Epithelial cell of proximal tubule (primary cell): Measurements from ENCODE around the gene CD180. TPM values are rescaled to one million over a fixed set of nuclear protein-coding genes. Genes with fewer than 3 reads are reported as not detected.

Experiments used
- DNase-seq: peaks from one replicate; pipeline ENCODE4 v3.0.0-alpha.2; 2011; ENCODE audit warnings: low read depth
- H3K4me3 ChIP-seq: 2 replicates; pipeline ENCODE4 v1.5.1; 2011; ENCODE audit warnings: low read depth, mild to moderate bottlenecking, low read length
- total RNA-seq: library from RNA; depleted of rRNA; stranded (reverse); fragments of >200 nt; gene quantifications from 2 replicates; pipeline ENCODE4 v1.2.3, GENCODE V29; 2015
- TF ChIP-seq, protein P1 (sequence below): conservative IDR thresholded peaks from 2 replicates; pipeline ENCODE4 v1.5.1; 2012; ENCODE audit warnings: low read depth, mild to moderate bottlenecking, low read length

The CD180 gene
- total RNA-seq, 1 donor from 2014 or later = not detected

DNA sequence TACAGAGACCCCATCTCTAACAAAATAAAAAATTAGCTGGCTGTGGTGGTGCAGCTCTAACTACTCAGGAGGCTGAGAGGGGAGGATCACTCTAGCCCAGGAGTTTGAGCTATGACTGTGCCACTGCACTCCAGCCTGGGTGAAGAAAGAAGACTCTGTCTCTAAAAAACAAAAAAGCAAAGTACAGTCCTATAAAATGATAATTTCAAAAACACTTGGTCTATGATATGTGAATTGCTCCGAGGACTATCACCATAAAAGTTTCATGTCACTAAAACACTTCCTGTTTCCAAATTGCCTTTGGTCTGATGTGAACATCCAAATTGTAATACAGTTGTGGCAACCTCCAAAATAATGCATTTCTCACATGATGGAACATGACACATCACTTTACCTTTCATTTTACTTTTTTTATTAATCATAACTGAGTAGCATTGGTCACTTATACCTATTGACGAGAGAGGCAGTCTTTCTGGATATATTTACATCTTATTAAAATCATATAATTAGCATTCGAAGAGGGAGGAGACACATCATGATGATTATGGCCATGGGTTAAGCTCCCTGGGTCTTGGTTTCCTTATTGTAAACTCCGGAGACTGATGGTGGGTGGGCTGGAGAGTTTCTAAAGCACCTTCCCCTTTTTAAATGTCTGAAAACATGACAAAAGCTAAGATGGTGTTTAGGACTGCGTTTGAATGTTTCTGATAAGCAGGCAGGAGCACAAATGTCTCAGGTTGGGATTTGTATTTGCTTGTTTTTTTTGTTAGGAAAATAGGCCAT, 25.8 kb upstream of the CD180 start:
- no peak overlapping the region for H3K4me3 ChIP-seq
- TF ChIP-seq, protein P1, sequence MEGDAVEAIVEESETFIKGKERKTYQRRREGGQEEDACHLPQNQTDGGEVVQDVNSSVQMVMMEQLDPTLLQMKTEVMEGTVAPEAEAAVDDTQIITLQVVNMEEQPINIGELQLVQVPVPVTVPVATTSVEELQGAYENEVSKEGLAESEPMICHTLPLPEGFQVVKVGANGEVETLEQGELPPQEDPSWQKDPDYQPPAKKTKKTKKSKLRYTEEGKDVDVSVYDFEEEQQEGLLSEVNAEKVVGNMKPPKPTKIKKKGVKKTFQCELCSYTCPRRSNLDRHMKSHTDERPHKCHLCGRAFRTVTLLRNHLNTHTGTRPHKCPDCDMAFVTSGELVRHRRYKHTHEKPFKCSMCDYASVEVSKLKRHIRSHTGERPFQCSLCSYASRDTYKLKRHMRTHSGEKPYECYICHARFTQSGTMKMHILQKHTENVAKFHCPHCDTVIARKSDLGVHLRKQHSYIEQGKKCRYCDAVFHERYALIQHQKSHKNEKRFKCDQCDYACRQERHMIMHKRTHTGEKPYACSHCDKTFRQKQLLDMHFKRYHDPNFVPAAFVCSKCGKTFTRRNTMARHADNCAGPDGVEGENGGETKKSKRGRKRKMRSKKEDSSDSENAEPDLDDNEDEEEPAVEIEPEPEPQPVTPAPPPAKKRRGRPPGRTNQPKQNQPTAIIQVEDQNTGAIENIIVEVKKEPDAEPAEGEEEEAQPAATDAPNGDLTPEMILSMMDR = no peak
- DNase-seq = no peak

DNA sequence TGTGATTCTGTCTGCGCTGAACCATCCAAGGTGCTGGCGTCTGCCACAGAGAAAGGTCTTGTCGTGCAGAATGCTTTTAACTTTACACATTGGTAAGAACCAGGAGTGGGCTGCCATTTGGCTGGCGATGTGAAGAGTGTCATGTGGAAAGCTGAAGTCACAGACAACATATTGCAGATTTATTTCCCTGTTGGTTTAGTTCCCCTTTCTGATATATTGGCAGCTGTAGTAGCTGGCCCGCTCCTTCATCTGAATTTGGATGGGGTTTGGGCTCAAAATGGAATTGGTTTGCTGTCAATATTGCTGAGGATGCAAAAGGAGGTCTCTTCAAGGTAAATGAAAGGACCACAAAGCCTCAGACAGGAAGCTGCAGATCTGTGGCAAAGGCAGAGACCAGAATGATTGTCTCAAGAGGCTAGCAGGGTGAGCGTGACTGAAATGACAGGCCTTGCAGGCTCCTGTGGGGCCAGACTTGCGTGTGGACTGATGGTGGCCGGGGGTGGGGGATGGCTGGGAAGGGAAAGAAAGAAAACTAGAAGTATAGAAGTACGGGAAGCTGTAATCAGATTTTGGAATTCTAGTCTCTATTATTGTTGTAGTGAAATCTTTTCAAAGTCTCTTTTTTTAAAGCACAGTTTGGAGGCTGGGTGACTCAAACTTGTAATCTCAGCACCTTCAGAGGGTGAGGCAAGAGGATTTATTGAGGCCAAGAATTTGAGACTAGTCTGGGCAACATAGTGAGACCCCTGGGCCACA, 25.1 kb upstream of the CD180 start:
- TF ChIP-seq, protein P1 = no peak
- H3K4me3 ChIP-seq = no peak overlapping the region
- no peak for DNase-seq

GRCh38 chr5:67216564-67216963, 20.0 kb upstream of the CD180 start:
- no peak for DNase-seq
- TF ChIP-seq, protein P1 = no peak
- no peak overlapping the region for H3K4me3 ChIP-seq

- no peak for DNase-seq
- no peak overlapping the region for H3K4me3 ChIP-seq
Measured at GRCh38 chr5:67215519-67216471, 19.2 kb upstream of the CD180 start.

DNA sequence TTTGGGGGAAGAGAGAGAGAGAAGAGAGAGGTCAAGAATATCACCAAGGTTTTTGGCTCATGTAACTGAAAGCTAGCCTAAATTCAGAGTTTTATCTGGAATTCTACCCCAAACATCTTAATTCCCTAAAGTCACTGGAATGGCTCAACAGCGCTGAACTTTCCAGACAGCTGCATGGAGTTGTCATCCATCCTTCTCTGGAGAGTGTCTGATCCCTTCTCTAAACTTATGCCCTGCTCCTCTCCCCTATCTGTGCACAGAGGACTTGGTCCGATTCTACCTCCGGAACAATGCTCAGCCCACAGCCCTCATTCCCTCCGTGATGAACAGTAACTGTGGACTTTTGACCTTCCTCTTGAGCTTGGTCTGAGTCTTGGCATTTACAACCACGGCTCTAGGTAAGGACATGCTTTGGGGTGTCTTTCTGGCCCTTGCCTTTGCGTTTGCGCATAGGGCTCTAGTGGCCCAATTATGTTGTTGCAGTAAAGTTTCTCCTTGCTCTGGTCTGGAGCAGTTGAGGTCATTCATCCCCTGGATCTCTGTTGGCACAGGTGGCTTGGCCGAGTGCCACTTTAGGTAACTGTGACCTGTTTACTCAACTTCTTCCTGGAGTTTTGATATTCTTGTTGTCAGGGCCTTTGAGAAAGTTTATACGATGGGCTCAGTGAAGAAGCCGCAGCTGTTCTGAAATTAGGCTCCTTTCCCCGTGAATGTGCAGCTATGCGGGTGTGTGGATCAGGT, 18.3 kb upstream of the CD180 start:
- TF ChIP-seq, protein P1 = no peak
- H3K4me3 ChIP-seq = no peak overlapping the region
- no peak for DNase-seq

More at GRCh38 chr5:67215519-67216471, 19.2 kb upstream of the CD180 start:
- TF ChIP-seq, protein P1 = no peak

GRCh38 chr5:67214036-67214435, 17.4 kb upstream of the CD180 start:
- TF ChIP-seq, protein P1 = no peak
- H3K4me3 ChIP-seq = no peak overlapping the region
- no peak for DNase-seq
